Activated CD4-positive, CD25-positive, alpha-beta regulatory T cell treated with anti-CD3 and anti-CD28 coated beads, Interleukin-2, amount 50 U/mL, for 16 hours (primary cell): ENCODE results near the gene CD164.
"Not testable (repeated sequence)": the region's sequence is repeated elsewhere in the genome, so short reads cannot be mapped to it uniquely, and the experiment has no call there.

ENCODE experiments used
- DNase-seq: peaks from one replicate; pipeline ENCODE4 v3.0.0-alpha.2; 2020; ENCODE audit warnings: low read depth, low spot score

The CD164 gene

GRCh38 chr6:109374326-109374892 lies 7.9 kb downstream of the CD164 start:
- DNase-seq: no peak

DNA sequence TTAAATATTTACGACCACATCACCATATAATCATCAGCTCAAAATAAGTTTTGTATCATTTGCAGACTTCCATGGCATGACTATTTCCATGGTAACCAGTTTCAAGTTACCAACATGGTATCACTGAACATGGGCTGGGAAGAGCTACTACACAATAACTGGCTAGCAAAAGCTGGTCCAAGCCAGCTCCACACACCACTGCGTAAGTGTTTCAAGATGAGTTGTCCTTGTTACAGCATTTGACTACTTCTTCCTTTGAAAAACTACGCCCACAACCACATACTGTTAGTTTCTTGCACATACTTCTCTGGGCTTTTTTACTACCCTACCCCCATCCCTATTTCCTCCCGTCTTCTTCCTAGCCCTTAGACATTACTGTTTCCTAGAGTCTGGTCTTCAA lies 8.5 kb downstream of the CD164 start:
- peak; percentile 4 for DNase-seq

- DNase-seq: no peak
Measured at GRCh38 chr6:109373331-109373730, 8.9 kb downstream of the CD164 start.

DNA sequence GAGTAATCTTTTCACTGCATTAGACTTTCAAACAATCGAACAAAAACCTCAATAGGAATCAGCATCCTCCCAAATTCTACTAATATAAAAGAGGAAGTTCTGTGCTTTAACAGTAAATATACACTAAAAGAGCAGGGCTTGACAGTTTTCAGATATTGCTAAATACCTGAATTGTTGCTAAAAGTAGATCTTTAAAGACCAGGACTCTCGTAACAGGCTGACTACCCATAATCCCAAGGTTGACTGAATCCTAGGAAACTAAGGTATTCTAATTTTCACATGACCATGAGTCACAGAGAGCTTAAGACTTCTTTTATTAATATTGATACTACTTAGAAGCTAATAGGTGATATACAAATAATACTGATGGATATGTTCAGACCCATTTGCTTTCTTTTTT lies 10.1 kb downstream of the CD164 start:
- no peak for DNase-seq

DNA sequence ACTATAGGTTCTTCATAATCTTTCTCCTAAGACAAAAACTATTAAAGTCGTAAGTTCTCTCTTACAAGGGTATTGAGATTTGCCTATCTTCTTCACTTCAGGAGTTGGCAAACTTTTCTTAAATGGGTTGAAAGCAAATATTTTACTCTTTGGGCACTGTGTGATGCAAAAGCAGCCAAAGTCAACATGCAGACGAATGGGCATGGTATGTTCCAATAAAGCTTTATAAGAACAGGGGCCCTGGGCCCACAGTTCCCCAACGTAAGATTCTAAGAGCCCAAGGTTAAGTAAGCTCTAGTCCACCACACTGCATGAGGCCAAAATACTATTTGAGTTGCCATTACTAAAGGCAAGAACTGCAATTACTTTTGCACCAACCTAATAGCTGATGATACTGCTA lies 11.5 kb downstream of the CD164 start:
- DNase-seq: no peak

- no peak for DNase-seq
Measured at GRCh38 chr6:109370336-109370735, 11.9 kb downstream of the CD164 start.

DNA sequence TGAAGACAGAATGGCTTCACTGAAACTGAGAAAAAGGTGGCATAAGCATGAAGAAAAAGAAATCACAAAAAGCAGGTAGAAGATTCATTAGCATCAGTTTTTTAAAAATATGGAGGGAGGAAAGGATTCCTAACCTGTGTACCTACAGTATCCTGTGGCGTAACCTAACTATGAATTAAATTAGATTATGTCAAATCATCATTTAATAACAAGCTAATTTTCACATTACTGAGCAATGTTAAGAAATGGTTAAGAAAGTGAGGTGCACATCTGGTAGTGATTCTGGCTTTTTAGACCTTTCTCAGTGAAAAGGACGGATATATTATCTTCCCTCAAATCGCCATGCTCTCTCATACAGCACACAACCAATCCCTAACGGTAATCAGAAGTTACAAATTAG lies 12.5 kb downstream of the CD164 start:
- no peak for DNase-seq

DNA sequence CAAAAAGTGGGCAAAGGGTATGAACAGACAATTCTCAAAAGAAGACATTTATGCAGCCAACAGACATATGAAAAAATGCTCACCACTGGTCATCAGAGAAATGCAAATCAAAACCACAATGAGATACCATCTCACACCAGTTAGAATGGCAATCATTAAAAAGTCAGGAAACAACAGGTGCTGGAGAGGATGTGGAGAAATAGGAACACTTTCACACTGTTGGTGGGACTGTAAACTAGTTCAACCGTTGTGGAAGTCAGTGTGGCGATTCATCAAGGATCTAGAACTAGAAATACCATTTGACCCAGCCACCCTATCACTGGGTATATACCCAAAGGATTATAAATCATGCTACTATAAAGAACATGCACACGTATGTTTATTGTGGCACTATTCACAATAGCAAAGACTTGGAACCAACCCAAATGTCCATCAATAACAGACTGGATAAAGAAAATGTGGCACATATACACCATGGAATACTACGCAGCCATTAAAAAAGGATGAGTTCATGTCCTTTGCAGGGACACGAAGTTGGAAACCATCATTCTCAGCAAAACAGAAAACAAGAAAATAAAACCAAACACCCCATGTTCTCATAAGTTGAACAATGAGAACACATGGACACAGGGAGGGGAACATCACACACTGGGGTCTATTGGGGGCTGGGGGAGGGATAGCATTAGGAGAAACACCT lies 17.7 kb downstream of the CD164 start:
- DNase-seq: not testable (repeated sequence)

DNA sequence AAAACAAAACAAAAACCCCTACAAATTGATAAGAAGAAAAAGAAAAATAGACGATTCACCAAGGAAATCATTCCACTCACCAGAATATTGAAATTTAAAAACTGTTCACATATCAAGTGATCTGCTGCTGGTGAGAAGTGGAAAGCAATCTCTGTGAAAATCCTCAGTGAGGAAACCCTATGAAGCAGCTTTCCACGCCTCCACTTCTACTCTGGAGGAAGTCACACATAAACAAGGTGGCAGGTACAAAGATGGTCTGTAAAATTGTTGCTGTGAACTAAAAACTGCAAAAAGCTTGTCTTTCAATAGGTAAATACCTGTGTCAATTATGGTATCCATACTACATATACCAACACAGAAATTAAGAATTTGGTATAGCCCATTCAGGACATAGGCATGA lies 18.5 kb downstream of the CD164 start:
- DNase-seq: no peak

GRCh38 chr6:109362102-109362884 lies 20.0 kb downstream of the CD164 start:
- no peak for DNase-seq

- no peak for DNase-seq
Measured at GRCh38 chr6:109360791-109361190, 21.5 kb downstream of the CD164 start.

GRCh38 chr6:109360281-109360680 lies 22.0 kb downstream of the CD164 start:
- DNase-seq: no peak

- DNase-seq: no peak
Measured at GRCh38 chr6:109359248-109359647, 23.0 kb downstream of the CD164 start.

DNA sequence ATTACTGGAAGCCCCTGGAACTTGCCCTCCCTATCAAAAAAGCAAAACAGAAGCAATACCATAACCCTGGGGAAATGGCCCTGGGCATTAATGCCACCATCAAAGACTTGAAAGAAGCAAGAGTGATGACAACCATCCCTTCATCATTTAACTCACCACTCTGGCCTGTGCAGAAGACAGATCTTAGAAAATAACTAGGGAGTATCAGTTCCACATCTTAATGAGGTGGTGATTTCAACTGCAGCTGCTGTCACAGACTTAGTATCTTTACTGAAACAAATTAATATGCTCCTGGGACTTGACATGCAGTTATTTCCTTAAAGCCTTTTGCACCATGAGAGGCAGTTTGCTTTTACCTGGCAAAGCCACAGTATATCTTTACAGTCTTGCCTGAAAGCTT lies 24.1 kb downstream of the CD164 start:
- DNase-seq: no peak

DNA sequence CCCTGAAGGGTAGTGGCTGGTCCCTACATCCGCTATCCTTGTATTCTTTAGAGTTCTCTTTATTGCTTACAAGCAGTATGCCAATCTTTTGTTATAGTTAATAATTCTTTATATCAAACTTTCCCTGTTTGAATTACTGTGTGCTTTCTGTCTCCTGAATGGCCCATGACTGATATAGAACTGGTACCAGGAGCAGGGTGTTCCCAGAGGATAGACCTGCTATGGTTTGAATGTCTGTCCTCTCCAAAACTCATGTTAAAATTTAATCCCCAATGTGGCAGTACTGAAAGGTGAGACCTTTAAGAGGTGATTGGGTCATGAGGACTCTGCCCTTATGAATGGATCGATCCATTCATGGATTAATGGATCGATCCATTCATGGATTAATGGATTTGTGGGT lies 26.0 kb downstream of the CD164 start:
- no peak for DNase-seq

GRCh38 chr6:109351231-109352130 lies 30.8 kb downstream of the CD164 start:
- no peak for DNase-seq

DNA sequence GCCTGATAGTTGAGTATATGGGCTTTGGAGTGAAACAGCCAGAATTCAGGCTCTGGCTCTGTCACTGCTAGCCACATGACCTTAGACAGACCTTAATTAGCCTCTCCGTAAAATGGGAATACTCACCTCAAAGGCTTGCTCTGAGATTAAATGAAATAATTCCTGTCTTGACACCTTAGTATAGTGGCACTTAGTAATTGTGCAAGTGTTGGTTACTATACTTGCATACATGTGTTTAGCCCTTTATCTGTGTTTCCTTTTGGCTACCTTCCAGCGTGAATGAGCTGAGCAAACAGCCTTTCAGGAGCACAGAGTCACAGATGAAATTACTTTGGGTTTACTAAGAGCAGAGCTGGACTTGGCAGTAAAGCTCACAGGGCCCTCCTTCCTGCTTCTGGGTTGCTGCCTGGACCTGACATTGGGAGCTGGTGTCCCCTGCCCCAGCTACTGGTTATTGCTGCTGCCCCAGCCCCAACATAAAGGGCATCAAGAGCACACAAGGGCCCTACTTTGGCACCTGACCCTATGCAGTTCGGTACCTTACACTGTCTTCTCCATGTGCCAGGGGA lies 32.8 kb downstream of the CD164 start:
- no peak for DNase-seq

- no peak for DNase-seq
Measured at GRCh38 chr6:109348226-109348625, 34.0 kb downstream of the CD164 start.

DNA sequence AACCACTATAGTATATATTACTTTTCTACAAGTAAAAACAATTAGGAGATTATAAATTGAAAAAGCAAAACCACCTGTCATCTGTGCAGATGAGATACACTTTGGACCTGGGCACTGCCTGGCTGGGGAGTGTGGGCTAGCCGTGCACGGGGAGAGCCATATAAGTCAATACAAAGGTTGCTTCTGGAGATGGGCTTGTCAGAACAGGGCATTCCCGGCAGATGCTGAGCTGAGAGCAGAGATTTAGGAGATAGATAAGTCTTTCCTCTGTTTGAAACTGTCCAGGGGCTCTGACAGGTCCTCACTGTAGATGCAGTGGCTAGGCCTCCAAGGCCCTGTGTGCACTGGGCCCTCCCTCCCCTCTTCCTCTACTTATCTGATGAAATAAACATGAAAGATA lies 34.5 kb downstream of the CD164 start:
- no peak for DNase-seq

DNA sequence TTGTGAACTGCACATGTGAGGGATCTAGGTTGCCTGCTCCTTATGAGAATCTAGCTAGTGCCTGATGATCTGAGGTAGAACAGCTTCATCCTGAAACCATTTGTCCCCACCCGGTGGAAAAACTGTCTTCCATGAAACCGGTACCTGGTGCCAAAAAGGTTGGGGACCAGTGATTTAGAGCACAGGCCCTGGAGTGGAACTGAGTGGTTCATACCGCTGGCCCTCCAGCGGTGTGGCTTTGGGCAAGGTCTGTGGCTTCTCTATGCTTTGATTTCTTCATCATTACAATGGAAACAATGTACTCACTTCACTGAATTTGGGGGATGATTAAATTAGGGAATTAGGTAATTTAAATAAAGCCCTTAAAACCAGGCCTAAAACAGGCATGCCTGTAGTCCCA lies 36.3 kb downstream of the CD164 start:
- DNase-seq: no peak

- DNase-seq: no peak
Measured at GRCh38 chr6:109344226-109344625, 38.0 kb downstream of the CD164 start.

DNA sequence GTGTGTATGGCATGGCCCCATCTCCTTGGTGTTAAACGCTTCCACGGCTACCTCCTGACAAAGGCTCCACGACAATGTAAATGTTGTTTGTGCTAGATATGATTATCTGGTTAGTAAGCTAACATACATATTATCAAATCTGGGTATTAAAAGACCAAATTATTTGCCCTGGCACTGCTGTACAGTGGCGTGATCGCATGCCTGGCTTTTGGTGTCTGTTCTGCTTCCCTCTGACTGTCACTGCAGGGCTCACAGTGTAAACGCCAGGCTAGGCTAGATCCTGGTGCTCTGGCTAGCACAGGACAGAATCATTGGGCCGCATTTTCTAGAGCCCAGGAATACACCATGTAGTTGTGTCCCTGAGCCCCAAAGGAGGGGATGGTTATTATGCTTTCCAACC lies 38.7 kb downstream of the CD164 start:
- no peak for DNase-seq
